ENCODE results near the gene PIGN.

PIGN gene

DNA sequence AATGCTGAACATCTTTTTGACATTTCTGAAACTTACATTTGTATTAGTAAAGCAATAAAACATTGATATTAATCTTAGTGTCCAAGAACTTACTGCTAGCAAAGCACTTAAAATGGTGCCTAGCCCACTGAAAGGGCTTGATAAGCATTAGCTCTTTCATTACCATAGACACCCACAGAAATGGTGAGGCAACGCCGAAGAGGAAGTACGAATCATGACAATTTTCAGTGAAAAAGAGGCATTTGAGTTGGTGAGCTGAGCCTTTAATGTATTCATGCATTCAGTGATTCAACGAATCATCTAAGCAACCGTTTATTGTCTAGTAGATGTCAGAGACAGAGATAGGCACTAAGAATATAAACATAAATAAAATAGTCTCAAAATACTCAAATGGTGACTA, 101.1 kb downstream of the PIGN start:
- H3K27me3 ChIP-seq (ENCODE audit: insufficient read depth, poor library complexity, severe bottlenecking), result no peaks in the 10 kb centered on the region
- H3K36me3 ChIP-seq (ENCODE audit: low read depth), result peaks cover 8% of the 10 kb centered on the region
- no peak for DNase-seq (ENCODE audit: low spot score)
- no peaks in the 10 kb centered on the region for H3K9me3 ChIP-seq (ENCODE audit: severe bottlenecking)
- no peaks in the 10 kb centered on the region for H3K4me1 ChIP-seq (ENCODE audit: insufficient read depth, poor library complexity, severe bottlenecking)
- ATAC-seq (ENCODE audit: low read depth), result no peak
- no peak for TF ChIP-seq CTCF (IDR thresholded peaks at IDR 0.05; ENCODE audit: poor library complexity, severe bottlenecking)
- no peak overlapping the region for H3K27ac ChIP-seq (ENCODE audit: poor library complexity, severe bottlenecking)
- no peak overlapping the region for H3K4me3 ChIP-seq (ENCODE audit: severe bottlenecking)

GRCh38 chr18:62081761-62082294, 105.0 kb downstream of the PIGN start:
- H3K4me3 ChIP-seq (ENCODE audit: severe bottlenecking), result no peak overlapping the region
- TF ChIP-seq CTCF (IDR thresholded peaks at IDR 0.05; ENCODE audit: poor library complexity, severe bottlenecking), result no peak
- no peak overlapping the region for H3K27ac ChIP-seq (ENCODE audit: poor library complexity, severe bottlenecking)
- ATAC-seq (ENCODE audit: low read depth), result no peak
- H3K36me3 ChIP-seq (ENCODE audit: low read depth), result no peaks in the 10 kb centered on the region
- no peaks in the 10 kb centered on the region for H3K27me3 ChIP-seq (ENCODE audit: insufficient read depth, poor library complexity, severe bottlenecking)
- no peak for DNase-seq (ENCODE audit: low spot score)
- no peaks in the 10 kb centered on the region for H3K9me3 ChIP-seq (ENCODE audit: severe bottlenecking)
- no peaks in the 10 kb centered on the region for H3K4me1 ChIP-seq (ENCODE audit: insufficient read depth, poor library complexity, severe bottlenecking)

DNA sequence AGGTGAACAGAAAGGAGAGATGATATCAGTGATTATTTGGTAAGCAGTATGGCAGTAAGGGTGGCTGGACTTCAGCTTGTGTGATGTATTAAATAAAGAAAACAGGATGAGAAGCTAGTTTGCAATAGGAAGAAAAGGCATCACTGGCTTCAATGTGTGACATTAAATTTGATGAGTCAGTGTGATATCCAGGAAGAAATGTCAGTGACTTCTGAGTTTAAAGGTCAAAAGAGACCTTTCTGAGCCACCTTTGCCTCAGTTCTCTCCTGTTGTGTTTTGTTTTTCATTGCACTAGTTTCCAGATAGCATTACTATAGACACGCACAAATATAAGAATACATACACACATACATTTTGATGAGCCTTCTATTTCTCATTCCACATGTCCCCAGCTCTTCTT, 105.6 kb downstream of the PIGN start:
- H3K36me3 ChIP-seq (ENCODE audit: low read depth), result no peaks in the 10 kb centered on the region
- TF ChIP-seq CTCF (IDR thresholded peaks at IDR 0.05; ENCODE audit: poor library complexity, severe bottlenecking), result no peak
- no peaks in the 10 kb centered on the region for H3K27me3 ChIP-seq (ENCODE audit: insufficient read depth, poor library complexity, severe bottlenecking)
- no peaks in the 10 kb centered on the region for H3K9me3 ChIP-seq (ENCODE audit: severe bottlenecking)
- H3K4me3 ChIP-seq (ENCODE audit: severe bottlenecking), result no peak overlapping the region
- DNase-seq (ENCODE audit: low spot score) (no peak), ATAC-seq (ENCODE audit: low read depth) (no peak)
- H3K4me1 ChIP-seq (ENCODE audit: insufficient read depth, poor library complexity, severe bottlenecking), result no peaks in the 10 kb centered on the region
- H3K27ac ChIP-seq (ENCODE audit: poor library complexity, severe bottlenecking), result no peak overlapping the region

GRCh38 chr18:62080172-62080900, 106.5 kb downstream of the PIGN start:
- no peak for TF ChIP-seq CTCF (IDR thresholded peaks at IDR 0.05; ENCODE audit: poor library complexity, severe bottlenecking)
- DNase-seq (ENCODE audit: low spot score) (no peak), ATAC-seq (ENCODE audit: low read depth) (no peak)
- Histone ChIP-seq H3K4me3 (ENCODE audit: severe bottlenecking) (no peak overlapping the region), H3K4me1 (ENCODE audit: insufficient read depth, poor library complexity, severe bottlenecking) (no peaks in the 10 kb centered on the region), H3K27me3 (ENCODE audit: insufficient read depth, poor library complexity, severe bottlenecking) (no peaks in the 10 kb centered on the region), H3K9me3 (ENCODE audit: severe bottlenecking) (no peaks in the 10 kb centered on the region), H3K27ac (ENCODE audit: poor library complexity, severe bottlenecking) (no peak overlapping the region), H3K36me3 (ENCODE audit: low read depth) (no peaks in the 10 kb centered on the region)
